Activated naive CD8-positive, alpha-beta T cell treated with anti-CD3 and anti-CD28 coated beads, Interleukin-2, amount 50 U/mL, for 24 hours (primary cell): Measurements from ENCODE around the gene SPAG7.

Experiments used
- ATAC-seq: fragments of 150-1000 bp; cut with Tn5 transposase; one replicate; pipeline ENCODE4 v1.10.0; 2021
- DNase-seq: peaks from one replicate; pipeline ENCODE4 v3.0.0; 2021
- H3K27ac Mint-ChIP-seq: one replicate; pipeline ENCODE4 v1.8.0; 2021; ENCODE audit warnings: mild to moderate bottlenecking, mixed read lengths
- H3K27me3 Mint-ChIP-seq: one replicate; pipeline ENCODE4 v1.8.0; 2021; ENCODE audit warnings: mixed read lengths
- H3K36me3 Mint-ChIP-seq: one replicate; pipeline ENCODE4 v1.8.0; 2021; ENCODE audit warnings: low read depth, mixed read lengths
- H3K4me1 Mint-ChIP-seq: one replicate; pipeline ENCODE4 v1.8.0; 2021; ENCODE audit warnings: mixed read lengths
- H3K4me3 Mint-ChIP-seq: one replicate; pipeline ENCODE4 v1.8.0; 2021; ENCODE audit warnings: mild to moderate bottlenecking, moderate library complexity, mixed read lengths
- H3K9me3 Mint-ChIP-seq: one replicate; pipeline ENCODE4 v1.8.0; 2021; ENCODE audit warnings: mixed read lengths

Gene SPAG7

GRCh38 chr17:4949321-4950074 is 18.1 kb downstream of the SPAG7 start:
- DNase-seq, result peak; percentile 79
- Mint-ChIP-seq H3K4me1 (peaks cover 42% of the 10 kb centered on the region), H3K27ac (peak overlapping the region; percentile 92), H3K27me3 (peaks cover 1% of the 10 kb centered on the region), H3K9me3 (no peaks in the 10 kb centered on the region), H3K36me3 (peaks cover 32% of the 10 kb centered on the region), H3K4me3 (peak overlapping the region; percentile 99)
- peak; percentile 16 for ATAC-seq

- H3K27me3 Mint-ChIP-seq, result peaks cover 1% of the 10 kb centered on the region
- peaks cover 48% of the 10 kb centered on the region for H3K4me1 Mint-ChIP-seq
- H3K27ac Mint-ChIP-seq, result peak overlapping the region; percentile 100
- peak; percentile 81 for DNase-seq
- H3K36me3 Mint-ChIP-seq, result peaks cover 36% of the 10 kb centered on the region
- peak overlapping the region; percentile 99 for H3K4me3 Mint-ChIP-seq
- ATAC-seq, result peak; percentile 34
- H3K9me3 Mint-ChIP-seq, result no peaks in the 10 kb centered on the region
Observed at GRCh38 chr17:4948931-4949320, 18.7 kb downstream of the SPAG7 start.

DNA sequence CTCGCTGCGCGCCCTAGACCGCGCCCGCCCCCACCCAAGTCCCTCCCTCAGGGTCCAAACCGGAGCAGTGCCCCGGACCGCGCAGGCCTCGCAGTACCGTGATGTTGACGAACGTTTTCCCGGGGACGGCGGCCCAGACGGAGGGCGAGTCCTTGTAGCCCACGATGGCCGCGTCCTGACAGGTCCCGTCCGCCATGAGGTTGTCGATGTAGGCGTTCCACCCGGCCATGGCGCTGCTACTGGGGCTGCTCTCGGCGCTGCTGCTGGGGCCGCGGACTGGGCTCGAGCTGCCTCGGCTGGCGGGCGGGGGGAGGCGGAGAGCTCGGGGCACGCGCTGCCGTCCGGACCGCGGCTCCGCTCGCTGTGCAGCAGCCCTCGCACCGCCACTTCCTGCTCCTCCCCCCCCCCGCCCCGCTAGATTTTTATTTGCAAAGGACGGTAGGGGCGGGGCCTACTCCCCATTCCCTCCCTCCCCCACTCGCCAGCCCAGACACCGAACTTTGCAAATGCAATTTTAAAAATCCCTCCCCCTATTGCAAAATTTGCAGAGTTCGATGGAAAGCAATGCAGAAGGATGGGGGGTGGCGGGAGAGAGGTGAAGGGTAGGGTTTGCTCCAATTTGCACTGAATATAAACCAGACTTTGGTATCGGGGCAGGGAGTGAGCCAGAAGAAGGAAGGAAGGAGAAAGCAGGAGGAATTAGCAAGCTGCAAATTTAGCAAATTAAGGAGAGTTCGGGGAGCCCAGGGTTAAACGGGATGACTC is 19.3 kb downstream of the SPAG7 start, which contains the start of gene PFN1:
Gene PFN1 (minus strand): TSS at position 365 of the 765 bp plus-strand sequence. CDS start 136 bp downstream, at position 229.
- peak; percentile 90 for DNase-seq

GRCh38 chr17:4947411-4948165 is 20.0 kb downstream of the SPAG7 start:
- Mint-ChIP-seq H3K27ac (peak overlapping the region; percentile 100), H3K4me1 (peaks cover 61% of the 10 kb centered on the region), H3K36me3 (peaks cover 43% of the 10 kb centered on the region), H3K9me3 (no peaks in the 10 kb centered on the region), H3K27me3 (peaks cover 1% of the 10 kb centered on the region), H3K4me3 (peak overlapping the region; percentile 99)
- ATAC-seq (peak; percentile 3), DNase-seq (peak; percentile 77)

More for the DNA sequence above, 19.3 kb downstream of the SPAG7 start, which contains the start of gene PFN1:
- peaks cover 1% of the 10 kb centered on the region for H3K27me3 Mint-ChIP-seq
- ATAC-seq, result peak; percentile 12
- no peaks in the 10 kb centered on the region for H3K9me3 Mint-ChIP-seq
- H3K4me3 Mint-ChIP-seq, result peak within 1 kb of the TSS; percentile 99
- H3K4me1 Mint-ChIP-seq, result peaks cover 54% of the 10 kb centered on the region
- peaks cover 36% of the 10 kb centered on the region for H3K36me3 Mint-ChIP-seq
- H3K27ac Mint-ChIP-seq, result peak within 1 kb of the TSS; percentile 100

- Mint-ChIP-seq H3K4me3 (peak overlapping the region; percentile 99), H3K4me1 (peaks cover 67% of the 10 kb centered on the region), H3K9me3 (no peaks in the 10 kb centered on the region), H3K27ac (peak overlapping the region; percentile 100), H3K27me3 (peaks cover 1% of the 10 kb centered on the region), H3K36me3 (peaks cover 48% of the 10 kb centered on the region)
- ATAC-seq (no peak), DNase-seq (no peak)
Observed at GRCh38 chr17:4947010-4947410, 20.6 kb downstream of the SPAG7 start.

GRCh38 chr17:4946312-4946976 is 21.2 kb downstream of the SPAG7 start:
- H3K9me3 Mint-ChIP-seq, result no peaks in the 10 kb centered on the region
- H3K36me3 Mint-ChIP-seq, result peaks cover 54% of the 10 kb centered on the region
- peaks cover 70% of the 10 kb centered on the region for H3K4me1 Mint-ChIP-seq
- peak overlapping the region; percentile 100 for H3K27ac Mint-ChIP-seq
- peak overlapping the region; percentile 99 for H3K4me3 Mint-ChIP-seq
- ATAC-seq, result no peak
- H3K27me3 Mint-ChIP-seq, result peaks cover 1% of the 10 kb centered on the region
- no peak for DNase-seq

- H3K27ac Mint-ChIP-seq, result peak overlapping the region; percentile 100
- no peak for DNase-seq
- no peaks in the 10 kb centered on the region for H3K9me3 Mint-ChIP-seq
- H3K27me3 Mint-ChIP-seq, result peaks cover 1% of the 10 kb centered on the region
- no peak for ATAC-seq
- peaks cover 70% of the 10 kb centered on the region for H3K4me1 Mint-ChIP-seq
- peaks cover 59% of the 10 kb centered on the region for H3K36me3 Mint-ChIP-seq
- H3K4me3 Mint-ChIP-seq, result peak overlapping the region; percentile 99
Observed at GRCh38 chr17:4945944-4946280, 21.7 kb downstream of the SPAG7 start.

- Mint-ChIP-seq H3K27ac (peak overlapping the region; percentile 100), H3K27me3 (peaks cover 1% of the 10 kb centered on the region), H3K9me3 (no peaks in the 10 kb centered on the region), H3K4me3 (peak overlapping the region; percentile 99), H3K36me3 (peaks cover 59% of the 10 kb centered on the region), H3K4me1 (peaks cover 64% of the 10 kb centered on the region)
- DNase-seq (peak; percentile 88), ATAC-seq (peak; percentile 59)
Observed at GRCh38 chr17:4945176-4945943, 22.3 kb downstream of the SPAG7 start.

- H3K4me1 Mint-ChIP-seq, result peaks cover 63% of the 10 kb centered on the region
- H3K27me3 Mint-ChIP-seq, result peaks cover 3% of the 10 kb centered on the region
- no peaks in the 10 kb centered on the region for H3K9me3 Mint-ChIP-seq
- DNase-seq (peak; percentile 52), ATAC-seq (no peak)
- H3K27ac Mint-ChIP-seq, result peak overlapping the region; percentile 100
- H3K36me3 Mint-ChIP-seq, result peaks cover 59% of the 10 kb centered on the region
- H3K4me3 Mint-ChIP-seq, result peak overlapping the region; percentile 99
Observed at GRCh38 chr17:4944554-4945175, 23.0 kb downstream of the SPAG7 start.

DNA sequence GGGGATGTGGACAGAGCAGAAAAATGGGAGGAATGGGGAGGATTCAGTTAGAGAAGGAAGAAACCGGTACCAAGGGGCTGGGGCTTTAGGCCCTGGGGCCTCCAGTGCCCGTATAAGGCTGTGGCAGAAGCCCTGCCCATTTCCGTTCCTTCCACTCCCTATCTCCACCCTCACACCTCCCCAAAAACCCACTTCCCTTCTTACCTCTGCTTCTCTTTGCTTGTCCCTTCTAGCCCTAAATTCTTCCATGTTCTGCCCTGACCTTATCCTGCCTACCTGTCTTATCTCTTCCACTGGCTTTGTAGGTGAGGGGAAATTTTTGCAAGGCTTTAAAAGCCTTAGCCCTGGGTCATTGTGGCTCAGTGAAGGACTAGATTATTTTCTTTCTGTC is 23.5 kb downstream of the SPAG7 start:
- peaks cover 3% of the 10 kb centered on the region for H3K27me3 Mint-ChIP-seq
- peaks cover 59% of the 10 kb centered on the region for H3K36me3 Mint-ChIP-seq
- peak overlapping the region; percentile 99 for H3K4me3 Mint-ChIP-seq
- H3K9me3 Mint-ChIP-seq, result no peaks in the 10 kb centered on the region
- peaks cover 65% of the 10 kb centered on the region for H3K4me1 Mint-ChIP-seq
- ATAC-seq (peak; percentile 23), DNase-seq (peak; percentile 56)
- peak overlapping the region; percentile 100 for H3K27ac Mint-ChIP-seq

DNA sequence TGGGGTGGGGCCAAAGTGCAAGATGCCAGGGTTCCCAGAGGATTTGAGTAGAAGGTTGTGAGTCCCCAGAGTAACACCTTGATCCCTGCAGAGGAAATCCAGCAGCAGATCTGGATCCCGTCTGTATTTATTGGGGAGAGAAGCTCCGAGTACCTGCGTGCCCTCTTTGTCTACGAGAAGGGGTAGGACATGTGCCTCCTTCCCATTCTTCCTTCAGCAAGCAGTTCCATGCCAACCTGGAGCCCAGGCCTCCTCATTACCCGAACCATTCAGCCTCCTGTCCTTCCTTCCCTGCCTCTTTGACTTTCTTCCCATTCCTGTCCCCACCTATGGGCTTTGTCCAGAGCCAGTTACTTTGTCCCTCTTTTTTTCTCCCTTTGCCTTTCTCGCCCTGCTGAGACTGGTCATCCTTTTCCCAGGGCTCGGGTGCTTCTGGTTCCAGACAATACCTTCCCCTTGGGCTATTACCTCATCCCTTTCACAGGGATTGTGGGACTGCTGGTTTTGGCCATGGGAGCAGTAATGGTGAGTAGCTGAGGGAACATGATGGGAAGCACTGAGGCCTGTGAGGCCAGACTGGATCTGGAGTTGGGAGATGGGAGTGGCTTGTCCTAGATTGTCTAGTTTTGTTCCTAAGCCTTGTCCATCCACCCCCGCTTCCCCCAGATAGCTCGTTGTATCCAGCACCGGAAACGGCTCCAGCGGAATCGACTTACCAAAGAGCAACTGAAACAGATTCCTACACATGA is 24.7 kb downstream of the SPAG7 start:
- peaks cover 2% of the 10 kb centered on the region for H3K27me3 Mint-ChIP-seq
- peaks cover 73% of the 10 kb centered on the region for H3K4me1 Mint-ChIP-seq
- H3K36me3 Mint-ChIP-seq, result peaks cover 62% of the 10 kb centered on the region
- ATAC-seq, result no peak
- peak overlapping the region; percentile 99 for H3K4me3 Mint-ChIP-seq
- no peak for DNase-seq
- peak overlapping the region; percentile 99 for H3K27ac Mint-ChIP-seq
- no peaks in the 10 kb centered on the region for H3K9me3 Mint-ChIP-seq

DNA sequence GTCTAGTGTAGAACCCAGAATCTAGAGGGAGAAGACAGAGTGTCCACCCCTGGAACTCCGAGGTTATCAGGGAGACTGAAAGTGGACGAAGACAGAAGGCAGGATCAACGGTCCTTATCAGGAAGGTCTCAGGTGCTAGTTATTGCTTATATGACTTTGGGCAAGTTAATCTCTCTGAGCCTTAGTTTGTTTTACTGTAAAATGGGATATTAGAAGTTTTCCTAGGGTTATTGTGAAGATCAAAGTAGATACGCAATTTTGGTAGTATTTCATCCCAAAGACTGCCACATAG is 26.4 kb downstream of the SPAG7 start:
- peaks cover 2% of the 10 kb centered on the region for H3K27me3 Mint-ChIP-seq
- H3K9me3 Mint-ChIP-seq, result no peaks in the 10 kb centered on the region
- peaks cover 53% of the 10 kb centered on the region for H3K36me3 Mint-ChIP-seq

More for the DNA sequence above, 26.4 kb downstream of the SPAG7 start:
- Mint-ChIP-seq H3K4me1 (peaks cover 70% of the 10 kb centered on the region), H3K4me3 (peak overlapping the region; percentile 99), H3K27ac (peak overlapping the region; percentile 99)
- no peak for ATAC-seq
- DNase-seq, result no peak
